Stimulated activated CD8-positive, alpha-beta memory T cell treated with anti-CD3 and anti-CD28 coated beads, Interleukin-2, amount 100 ng/mL, for 1 hour (primary cell): Measurements from ENCODE around the gene ILF2.
"Not testable (repeated sequence)": the region's sequence is repeated elsewhere in the genome, so short reads cannot be mapped to it uniquely, and the experiment has no call there.

Experiments
- DNase-seq, 2 donors: peaks; one replicate each; pipeline ENCODE4 v3.0.0-alpha.2; 2020; ENCODE audit warnings: low read depth in 2 of 2

ILF2 gene

GRCh38 chr1:153679337-153680119, 8.7 kb upstream of the ILF2 start:
- no peak for DNase-seq

GRCh38 chr1:153678519-153679336, 7.9 kb upstream of the ILF2 start, which contains the start of gene NPR1:
TSS of gene NPR1 (plus strand) at chr1:153678688. CDS start at chr1:153679109, 421 bp downstream.
- DNase-seq: no peak

- no peak for DNase-seq
Observed at GRCh38 chr1:153677718-153678518, 7.1 kb upstream of the ILF2 start.

GRCh38 chr1:153673511-153673910, 2.7 kb upstream of the ILF2 start:
- DNase-seq: no peak

- DNase-seq: not testable (repeated sequence)
Observed at GRCh38 chr1:153671628-153672353, 998 bp upstream of the ILF2 start.

- DNase-seq: no peak
Observed at GRCh38 chr1:153670257-153670858, 435 bp downstream of the ILF2 start.

GRCh38 chr1:153669606-153670005, 1.2 kb downstream of the ILF2 start:
- DNase-seq: no peak

GRCh38 chr1:153668672-153669071, 2.1 kb downstream of the ILF2 start:
- not testable (repeated sequence) for DNase-seq

GRCh38 chr1:153667439-153667838, 3.4 kb downstream of the ILF2 start:
- DNase-seq: no peak

- DNase-seq: no peak
Observed at GRCh38 chr1:153663211-153663610, 7.6 kb downstream of the ILF2 start.

- no peak for DNase-seq
Observed at GRCh38 chr1:153662269-153662668, 8.5 kb downstream of the ILF2 start.

GRCh38 chr1:153661111-153661708, 9.6 kb downstream of the ILF2 start:
- DNase-seq: no peak

GRCh38 chr1:153659656-153660055, 11.1 kb downstream of the ILF2 start:
- no peak for DNase-seq

- no peak for DNase-seq
Observed at GRCh38 chr1:153659175-153659534, 11.6 kb downstream of the ILF2 start.

GRCh38 chr1:153658400-153659174, 12.2 kb downstream of the ILF2 start, which contains the start of gene SNAPIN:
TSS of gene SNAPIN (plus strand) at chr1:153658703. CDS start at chr1:153658744, 41 bp downstream.
- peak; percentile 76 to 79 for DNase-seq

GRCh38 chr1:153655333-153655732, 15.5 kb downstream of the ILF2 start:
- no peak for DNase-seq

GRCh38 chr1:153652805-153653500, 17.8 kb downstream of the ILF2 start:
- no peak for DNase-seq

- DNase-seq: no peak
Observed at GRCh38 chr1:153651771-153652170, 19.0 kb downstream of the ILF2 start.

- DNase-seq: no peak
Observed at GRCh38 chr1:153649863-153650235, 20.9 kb downstream of the ILF2 start.
